Measurements from ENCODE around the gene MAS1.
A peak's percentile ranks its signal among the peaks of the same experiment; 100 is the strongest.
"Not testable (repeated sequence)": the region's sequence is repeated elsewhere in the genome, so short reads cannot be mapped to it uniquely, and the experiment has no call there.

MAS1 gene

GRCh38 chr6:159890792-159891191 lies at the start of gene MAS1:
MAS1 (plus strand) TSS chr6:159890988; CDS start chr6:159906956, 15,968 bp downstream.
- DNase-seq = no peak

- DNase-seq = no peak
Observed at GRCh38 chr6:159842035-159842434, 48.8 kb upstream of the MAS1 start.

- no peak for DNase-seq
Observed at GRCh38 chr6:159844737-159845645, 45.8 kb upstream of the MAS1 start.

- DNase-seq = not testable (repeated sequence)
Observed at GRCh38 chr6:159848552-159848951, 42.2 kb upstream of the MAS1 start.

GRCh38 chr6:159849851-159850250 lies 40.9 kb upstream of the MAS1 start:
- not testable (repeated sequence) for DNase-seq

GRCh38 chr6:159852877-159853276 lies 37.9 kb upstream of the MAS1 start:
- DNase-seq = peak; percentile 11

- DNase-seq = no peak
Observed at GRCh38 chr6:159853754-159854153, 37.0 kb upstream of the MAS1 start.

GRCh38 chr6:159854959-159855358 lies 35.8 kb upstream of the MAS1 start:
- DNase-seq = no peak

- no peak for DNase-seq
Observed at GRCh38 chr6:159858259-159858658, 32.5 kb upstream of the MAS1 start.

- DNase-seq = no peak
Observed at GRCh38 chr6:159860482-159860881, 30.3 kb upstream of the MAS1 start.

- no peak for DNase-seq
Observed at GRCh38 chr6:159862103-159862502, 28.7 kb upstream of the MAS1 start.

GRCh38 chr6:159863341-159863740 lies 27.4 kb upstream of the MAS1 start:
- DNase-seq = peak; percentile 69

GRCh38 chr6:159865226-159865920 lies 25.4 kb upstream of the MAS1 start:
- no peak for DNase-seq

- DNase-seq = no peak
Observed at GRCh38 chr6:159866286-159867247, 24.2 kb upstream of the MAS1 start.

- no peak for DNase-seq
Observed at GRCh38 chr6:159871241-159871640, 19.5 kb upstream of the MAS1 start.

- DNase-seq = peak; percentile 23
Observed at GRCh38 chr6:159871906-159872305, 18.9 kb upstream of the MAS1 start.

GRCh38 chr6:159874435-159874834 lies 16.4 kb upstream of the MAS1 start:
- peak; percentile 2 for DNase-seq

- no peak for DNase-seq
Observed at GRCh38 chr6:159875194-159875593, 15.6 kb upstream of the MAS1 start.

- no peak for DNase-seq
Observed at GRCh38 chr6:159876242-159876641, 14.5 kb upstream of the MAS1 start.

- no peak for DNase-seq
Observed at GRCh38 chr6:159877256-159877808, 13.5 kb upstream of the MAS1 start.

- DNase-seq = no peak
Observed at GRCh38 chr6:159878341-159878740, 12.4 kb upstream of the MAS1 start.

GRCh38 chr6:159879856-159880255 lies 10.9 kb upstream of the MAS1 start:
- no peak for DNase-seq
